ENCODE data around the gene FRG2C.
"Not testable (repeated sequence)": the region's sequence is repeated elsewhere in the genome, so short reads cannot be mapped to it uniquely, and the experiment has no call there.

The FRG2C gene

GRCh38 chr3:75669348-75670297, 5.5 kb downstream of the FRG2C start:
- not testable (repeated sequence) for DNase-seq

DNA sequence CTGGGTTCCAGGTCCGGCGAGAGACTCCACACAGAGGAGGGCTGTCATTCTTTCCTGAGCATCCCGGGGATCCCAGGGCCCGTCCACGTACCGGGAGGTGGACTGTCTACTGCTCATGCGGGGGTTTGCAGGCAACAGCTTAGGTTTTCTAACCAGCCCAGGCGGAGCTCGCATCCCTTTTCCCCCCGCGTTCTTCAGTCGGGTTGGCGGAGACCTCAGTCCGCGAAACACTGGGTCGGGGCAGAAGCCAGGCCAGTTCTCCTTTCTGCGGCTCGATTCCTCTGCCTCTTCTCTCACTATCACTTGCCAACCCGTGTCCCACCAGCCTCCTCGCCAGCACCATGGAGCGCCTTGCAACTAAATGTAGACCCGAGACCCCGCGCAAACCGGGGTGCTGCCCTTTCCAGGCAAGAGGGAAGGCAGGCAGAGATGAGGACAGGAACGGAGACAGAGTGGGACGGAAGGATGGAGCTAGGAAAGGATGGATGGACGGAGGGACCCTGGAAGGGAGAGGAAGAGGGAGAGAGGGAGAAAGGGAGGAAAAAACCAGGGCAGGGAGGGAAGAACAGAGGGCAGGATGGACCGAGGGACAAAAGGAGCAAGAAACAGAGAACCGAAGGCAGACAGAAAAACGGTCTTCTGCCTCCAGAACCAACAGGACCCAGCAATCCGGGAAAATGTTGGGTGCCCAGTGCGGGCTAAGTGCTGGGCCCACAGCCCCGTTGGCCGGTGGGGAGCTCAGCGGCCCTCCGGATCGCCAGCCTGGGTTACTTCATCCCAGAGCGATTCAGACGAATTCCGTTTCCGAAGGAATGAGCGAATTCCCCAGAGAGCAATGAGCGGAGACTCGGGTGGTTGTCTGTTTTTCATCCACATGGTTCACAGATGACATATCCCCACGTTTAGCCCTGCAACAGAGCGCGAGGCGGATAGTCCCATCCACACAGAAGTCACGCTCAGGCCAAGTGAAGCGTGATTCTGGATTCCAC, 6.5 kb downstream of the FRG2C start:
- not testable (repeated sequence) for DNase-seq

DNA sequence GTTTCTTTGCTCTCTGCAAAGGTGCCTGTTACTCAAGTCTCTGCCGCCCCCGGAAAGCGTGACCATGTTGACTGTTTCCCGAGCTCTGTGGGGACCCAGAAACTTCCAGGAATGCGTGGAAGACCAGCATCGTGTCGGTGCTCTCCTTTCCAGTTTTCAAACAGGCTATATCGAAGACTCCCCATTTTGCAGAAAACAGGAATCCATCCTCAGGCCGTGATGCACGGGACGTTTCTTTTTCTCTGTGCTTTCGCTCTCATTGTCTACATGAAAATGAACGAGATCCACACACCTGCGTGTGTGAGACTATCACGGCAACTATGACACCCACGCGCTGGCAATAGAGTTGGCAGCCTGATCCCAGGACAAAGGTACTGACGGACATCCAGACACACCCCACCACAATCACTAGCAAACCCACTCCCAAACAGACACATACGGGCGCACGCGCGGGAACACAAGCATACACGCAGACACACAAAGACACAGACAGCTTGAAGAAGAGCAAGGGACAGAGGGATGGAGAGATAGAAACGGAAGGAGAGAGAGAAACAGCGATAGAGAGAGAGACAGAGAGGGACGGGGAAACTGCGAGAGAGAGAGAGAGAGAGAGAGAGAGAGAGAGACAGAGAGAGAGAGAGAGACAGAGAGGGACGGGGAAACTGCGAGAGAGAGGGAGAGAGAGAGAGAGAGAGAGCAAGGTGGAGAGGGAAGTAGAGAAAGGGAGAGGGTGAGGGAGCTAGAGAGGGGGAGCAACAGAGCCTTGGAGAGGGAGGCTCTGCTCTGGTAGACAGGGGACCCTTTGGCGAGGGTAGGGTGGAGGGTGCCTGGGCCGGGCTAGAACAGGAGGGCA, 7.4 kb downstream of the FRG2C start:
- not testable (repeated sequence) for DNase-seq

GRCh38 chr3:75672140-75672775, 8.1 kb downstream of the FRG2C start:
- DNase-seq: not testable (repeated sequence)

GRCh38 chr3:75683965-75684364, 19.8 kb downstream of the FRG2C start:
- not testable (repeated sequence) for DNase-seq

DNA sequence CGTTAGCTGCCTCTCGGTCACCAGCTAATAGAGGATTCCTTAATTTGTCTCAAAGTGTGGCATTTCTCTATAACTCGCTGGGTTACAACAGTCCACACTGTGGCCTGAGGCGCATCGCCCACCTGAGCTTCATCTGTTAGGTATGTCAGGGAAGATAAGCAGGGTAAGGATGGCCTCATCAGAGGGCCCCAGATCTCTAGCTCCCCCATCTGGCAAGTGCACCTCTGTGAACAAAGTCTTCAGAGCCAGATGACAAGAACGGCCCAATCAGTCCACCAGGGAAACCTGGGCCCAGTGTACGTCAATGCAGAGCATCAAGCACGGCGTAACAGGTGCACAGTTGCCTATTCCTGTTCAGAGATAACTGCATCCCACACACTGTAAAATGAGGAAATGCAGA, 23.2 kb downstream of the FRG2C start:
- DNase-seq: no peak

- no peak for DNase-seq
These were observed 27.9 kb downstream of the FRG2C start for GRCh38 chr3:75692061-75692460.
